H9 (cell line): ENCODE measurements around the gene ZNF318. TPM values are rescaled to one million over a fixed set of nuclear protein-coding genes. Genes with fewer than 3 reads are reported as not detected.

ENCODE experiments used
- DNase-seq: peaks from one replicate; pipeline ENCODE4 v3.0.0-alpha.2; 2017
- H2AFZ ChIP-seq: one replicate; pipeline ENCODE4 v1.6.1; 2013; ENCODE audit warnings: mild to moderate bottlenecking, low read length, control low read depth, moderate library complexity
- H2AK5ac ChIP-seq: 2 replicates; pipeline ENCODE4 v1.6.1; 2013; ENCODE audit warnings: low read length, control low read depth, mixed read lengths; ENCODE audit not compliant: insufficient read length
- H2BK120ac ChIP-seq: one replicate; pipeline ENCODE4 v1.6.1; 2013; ENCODE audit warnings: low read depth, mild to moderate bottlenecking, low read length, control low read depth, inconsistent platforms; ENCODE audit not compliant: poor library complexity, severe bottlenecking
- H2BK12ac ChIP-seq: 2 replicates; pipeline ENCODE4 v1.6.1; 2013; ENCODE audit warnings: low read length, control low read depth, mixed read lengths, low read depth; ENCODE audit not compliant: insufficient read length
- H2BK15ac ChIP-seq: 2 replicates; pipeline ENCODE4 v1.6.1; 2013; ENCODE audit warnings: low read depth, low read length, control low read depth
- H2BK20ac ChIP-seq: one replicate; pipeline ENCODE4 v1.6.1; 2013; ENCODE audit warnings: low read depth, mild to moderate bottlenecking, low read length, control low read depth, inconsistent platforms; ENCODE audit not compliant: poor library complexity, severe bottlenecking
- H2BK5ac ChIP-seq: 2 replicates; pipeline ENCODE4 v1.6.1; 2013; ENCODE audit warnings: low read length, control low read depth, mixed read lengths; ENCODE audit not compliant: insufficient read length
- H3K14ac ChIP-seq: 2 replicates; pipeline ENCODE4 v1.6.1; 2013; ENCODE audit warnings: low read length, control low read depth; ENCODE audit not compliant: insufficient read depth
- H3K18ac ChIP-seq: 2 replicates; pipeline ENCODE4 v1.6.1; 2013; ENCODE audit warnings: low read depth, mild to moderate bottlenecking, mixed read lengths, low read length, control low read depth; ENCODE audit not compliant: insufficient read length
- H3K23ac ChIP-seq: 2 replicates; pipeline ENCODE4 v1.6.1; 2013; ENCODE audit warnings: low read length, control low read depth, mixed read lengths, low read depth; ENCODE audit not compliant: insufficient read length
- H3K23me2 ChIP-seq: 2 replicates; pipeline ENCODE4 v1.6.1; 2013; ENCODE audit warnings: low read depth, mild to moderate bottlenecking, mixed read lengths, low read length, control low read depth; ENCODE audit not compliant: insufficient read length, poor library complexity, severe bottlenecking
- H3K27ac ChIP-seq: 2 replicates; pipeline ENCODE4 v1.5.1; 2013; ENCODE audit warnings: low read length, control low read depth, mixed read lengths, low read depth; ENCODE audit not compliant: insufficient read length
- H3K27me3 ChIP-seq: 2 replicates; pipeline ENCODE4 v1.6.1; 2013; ENCODE audit warnings: low read length, control low read depth, inconsistent platforms; ENCODE audit not compliant: insufficient read depth
- H3K4ac ChIP-seq: 2 replicates; pipeline ENCODE4 v1.6.1; 2013; ENCODE audit warnings: low read depth, mild to moderate bottlenecking, control low read depth, inconsistent platforms, low read length, moderate library complexity
- H3K4me1 ChIP-seq: 2 replicates; pipeline ENCODE4 v1.6.1; 2013; ENCODE audit warnings: low read length, control low read depth, inconsistent platforms; ENCODE audit not compliant: insufficient read depth
- H3K4me2 ChIP-seq: 2 replicates; pipeline ENCODE4 v1.6.1; 2013; ENCODE audit warnings: low read length, control low read depth, mixed read lengths; ENCODE audit not compliant: insufficient read length, insufficient read depth
- H3K56ac ChIP-seq: 2 replicates; pipeline ENCODE4 v1.6.1; 2013; ENCODE audit warnings: low read depth, mild to moderate bottlenecking, mixed read lengths, low read length, control low read depth; ENCODE audit not compliant: insufficient read length
- H3K79me1 ChIP-seq: 2 replicates; pipeline ENCODE4 v1.6.1; 2013; ENCODE audit warnings: low read depth, mild to moderate bottlenecking, moderate library complexity, low read length, control low read depth, inconsistent platforms; ENCODE audit not compliant: insufficient read depth, poor library complexity, severe bottlenecking
- H3K79me2 ChIP-seq: 2 replicates; pipeline ENCODE4 v1.6.1; 2013; ENCODE audit warnings: low read length, control low read depth, inconsistent platforms; ENCODE audit not compliant: insufficient read depth
- H3K9ac ChIP-seq: 2 replicates; pipeline ENCODE4 v1.6.1; 2013; ENCODE audit warnings: low read length, control low read depth, mixed read lengths; ENCODE audit not compliant: insufficient read length; ENCODE audit errors: extremely low read depth
- H3K9me3 ChIP-seq: one replicate; pipeline ENCODE4 v1.6.1; 2013; ENCODE audit warnings: low read depth, low read length, inconsistent platforms; ENCODE audit not compliant: control insufficient read depth
- H3T11ph ChIP-seq: one replicate; pipeline ENCODE4 v1.6.1; 2013; ENCODE audit warnings: mild to moderate bottlenecking, low read length, control low read depth, inconsistent platforms
- H4K20me1 ChIP-seq: one replicate; pipeline ENCODE4 v1.6.1; 2013; ENCODE audit not compliant: control insufficient read depth, insufficient read length, insufficient read depth
- H4K5ac ChIP-seq: 2 replicates; pipeline ENCODE4 v1.6.1; 2013; ENCODE audit warnings: low read depth, mild to moderate bottlenecking, mixed read lengths, low read length, control low read depth; ENCODE audit not compliant: insufficient read length
- H4K8ac ChIP-seq: replicated peaks from 2 replicates; pipeline ENCODE4 v1.6.1; 2013; ENCODE audit warnings: low read length, control low read depth, mixed read lengths, low read depth; ENCODE audit not compliant: insufficient read length
- H4K91ac ChIP-seq: 2 replicates; pipeline ENCODE4 v1.6.1; 2013; ENCODE audit warnings: low read depth, mild to moderate bottlenecking, moderate library complexity, mixed read lengths, low read length, control low read depth; ENCODE audit not compliant: insufficient read length
- H3K27ac Mint-ChIP-seq, 3 experiments: 2 replicates in 2 of 3; 3 replicates in 1 of 3; pipeline ENCODE4 v1.8.0; 2020 to 2021; ENCODE audit warnings: mixed read lengths in 3 of 3, mild to moderate bottlenecking in 1 of 3, moderate library complexity in 1 of 3
- H3K27me3 Mint-ChIP-seq: 2 replicates; pipeline ENCODE4 v1.8.0; 2021; ENCODE audit warnings: low read depth, mild to moderate bottlenecking, moderate library complexity, mixed read lengths
- H3K36me3 Mint-ChIP-seq, 3 experiments: 2 replicates in 2 of 3; 3 replicates in 1 of 3; pipeline ENCODE4 v1.8.0; 2020 to 2021; ENCODE audit warnings: low read depth in 3 of 3, mixed read lengths in 3 of 3; ENCODE audit not compliant: insufficient read depth in 1 of 3
- H3K4me1 Mint-ChIP-seq, 2 experiments: 2 replicates each; pipeline ENCODE4 v1.8.0; 2020; ENCODE audit warnings: mixed read lengths in 2 of 2
- H3K4me3 Mint-ChIP-seq, 2 experiments: 2 replicates in 1 of 2; 3 replicates in 1 of 2; pipeline ENCODE4 v1.8.0; 2020 to 2021; ENCODE audit warnings: mild to moderate bottlenecking in 2 of 2, mixed read lengths in 2 of 2, moderate library complexity in 1 of 2
- H3K9me3 Mint-ChIP-seq, 2 experiments: 2 replicates in 1 of 2; 3 replicates in 1 of 2; pipeline ENCODE4 v1.8.0; 2020; ENCODE audit warnings: mild to moderate bottlenecking in 2 of 2, mixed read lengths in 2 of 2, moderate library complexity in 1 of 2
- WGBS: extraction: QIAGEN DNeasy Blood & Tissue Kit; methylation state at CpG from one replicate; pipeline ENCODE4 v1.1.7; 2013; ENCODE audit warnings: missing lambda C conversion rate, low lambda C conversion rate, mixed read lengths; ENCODE audit not compliant: insufficient read length; ENCODE audit errors: extremely low coverage; 5-methylcytosine and 5-hydroxymethylcytosine counted together
- total RNA-seq: library from RNA; stranded (reverse); gene quantifications from 2 replicates; pipeline ENCODE4 v1.2.1, GENCODE V29; 2021
- TF ChIP-seq, protein P1 (sequence below): fragments of 200-600 bp; sonication (generic); conservative IDR thresholded peaks from 3 replicates; pipeline ENCODE4 v1.8.0; 2021; ENCODE audit warnings: antibody characterized with exemption, mild to moderate bottlenecking

ZNF318 gene
- total RNA-seq, 1 experiment from 2014 or later, result 16.3 TPM

DNA sequence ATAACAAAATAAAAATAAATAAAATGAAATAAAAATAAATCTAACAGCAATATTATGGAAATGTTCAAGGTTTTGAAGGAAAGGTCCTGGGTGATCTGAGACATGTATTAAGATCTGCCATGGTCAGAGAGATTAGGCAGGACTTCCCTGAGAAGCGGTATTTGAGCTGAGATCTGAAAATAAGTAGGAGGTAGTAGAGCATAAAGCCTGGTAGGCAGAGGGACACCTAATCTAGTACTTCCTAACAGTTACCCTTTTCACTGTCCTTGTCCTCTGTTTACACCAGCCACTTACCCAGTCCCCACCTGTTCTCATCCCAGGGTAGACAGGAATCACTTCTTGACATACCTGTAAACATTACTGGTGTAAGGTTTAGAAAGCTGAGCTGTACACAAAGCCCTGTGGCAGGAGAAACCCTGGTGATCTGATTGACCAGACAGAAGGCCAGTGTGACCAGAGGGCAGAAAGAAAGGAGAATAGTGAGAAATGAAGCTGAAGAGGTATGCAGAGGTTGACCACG lies 8.3 kb upstream of the ZNF318 start:
- Mint-ChIP-seq H3K27ac (no peak overlapping the region), H3K9me3 (no peaks in the 10 kb centered on the region), H3K4me3 (no peak overlapping the region), H3K36me3 (no peaks in the 10 kb centered on the region), H3K27me3 (peaks cover 19% of the 10 kb centered on the region), H3K4me1 (no peaks in the 10 kb centered on the region)
- no peaks in the 10 kb centered on the region for H3K23me2 ChIP-seq
- no peak overlapping the region for H2AFZ ChIP-seq
- H4K20me1 ChIP-seq, result no peaks in the 10 kb centered on the region
- no peaks in the 10 kb centered on the region for H3K9me3 ChIP-seq
- H3K9ac ChIP-seq, result no peak overlapping the region
- H3K4ac ChIP-seq, result no peak overlapping the region
- no peak overlapping the region for H3K14ac ChIP-seq
- no peak overlapping the region for H3K18ac ChIP-seq
- H3K56ac ChIP-seq, result no peak overlapping the region
- no peak overlapping the region for H4K91ac ChIP-seq
- no peaks in the 10 kb centered on the region for H3K79me2 ChIP-seq
- no peaks in the 10 kb centered on the region for H3K79me1 ChIP-seq
- H3K4me2 ChIP-seq, result no peak overlapping the region
- no peak overlapping the region for H3T11ph ChIP-seq
- no peak overlapping the region for H2BK15ac ChIP-seq
- no CpG with 5 or more reads among the region's 2 CpGs for WGBS
- H2BK120ac ChIP-seq, result no peak overlapping the region
- no peaks in the 10 kb centered on the region for H3K27me3 ChIP-seq
- no peak overlapping the region for H4K8ac ChIP-seq
- H2BK5ac ChIP-seq, result no peak overlapping the region
- DNase-seq, result no peak
- H2BK20ac ChIP-seq, result no peak overlapping the region
- H3K23ac ChIP-seq, result no peak overlapping the region
- no peak overlapping the region for H2AK5ac ChIP-seq
- no peak overlapping the region for H3K27ac ChIP-seq
- no peak overlapping the region for H4K5ac ChIP-seq
- TF ChIP-seq, protein P1, sequence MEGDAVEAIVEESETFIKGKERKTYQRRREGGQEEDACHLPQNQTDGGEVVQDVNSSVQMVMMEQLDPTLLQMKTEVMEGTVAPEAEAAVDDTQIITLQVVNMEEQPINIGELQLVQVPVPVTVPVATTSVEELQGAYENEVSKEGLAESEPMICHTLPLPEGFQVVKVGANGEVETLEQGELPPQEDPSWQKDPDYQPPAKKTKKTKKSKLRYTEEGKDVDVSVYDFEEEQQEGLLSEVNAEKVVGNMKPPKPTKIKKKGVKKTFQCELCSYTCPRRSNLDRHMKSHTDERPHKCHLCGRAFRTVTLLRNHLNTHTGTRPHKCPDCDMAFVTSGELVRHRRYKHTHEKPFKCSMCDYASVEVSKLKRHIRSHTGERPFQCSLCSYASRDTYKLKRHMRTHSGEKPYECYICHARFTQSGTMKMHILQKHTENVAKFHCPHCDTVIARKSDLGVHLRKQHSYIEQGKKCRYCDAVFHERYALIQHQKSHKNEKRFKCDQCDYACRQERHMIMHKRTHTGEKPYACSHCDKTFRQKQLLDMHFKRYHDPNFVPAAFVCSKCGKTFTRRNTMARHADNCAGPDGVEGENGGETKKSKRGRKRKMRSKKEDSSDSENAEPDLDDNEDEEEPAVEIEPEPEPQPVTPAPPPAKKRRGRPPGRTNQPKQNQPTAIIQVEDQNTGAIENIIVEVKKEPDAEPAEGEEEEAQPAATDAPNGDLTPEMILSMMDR, result no peak
- H2BK12ac ChIP-seq, result no peak overlapping the region
- no peaks in the 10 kb centered on the region for H3K4me1 ChIP-seq
